RWPE1 (cell line): ENCODE measurements around the gene STAMBPL1.

Source experiments
- CTCF ChIA-PET: fragments of 350-600 bp; sonication (Branson Sonifier 250); formaldehyde crosslinking; extraction: SDS; loops from one replicate; lab custom pipeline; 2021; lab: Yijun Ruan, JAX
- POLR2A ChIA-PET: fragments of 400-600 bp; formaldehyde crosslinking; extraction: SDS; loops from one replicate; lab custom pipeline; 2020; ENCODE audit warnings: antibody characterized with exemption; ENCODE audit not compliant: low non-redundant PET; lab: Yijun Ruan, JAX
- DNase-seq: peaks from one replicate; pipeline ENCODE4 v3.0.0; 2012; ENCODE audit warnings: low spot score
- H3K27ac ChIP-seq: fragments of 450-650 bp; 2 replicates; pipeline ENCODE4 v1.5.1; 2017
- TF ChIP-seq, protein P1 (sequence below): fragments of 450-650 bp; conservative IDR thresholded peaks from 2 replicates; pipeline ENCODE4 v1.5.1; 2017; ENCODE audit warnings: low read depth, mild to moderate bottlenecking

Gene STAMBPL1

DNA sequence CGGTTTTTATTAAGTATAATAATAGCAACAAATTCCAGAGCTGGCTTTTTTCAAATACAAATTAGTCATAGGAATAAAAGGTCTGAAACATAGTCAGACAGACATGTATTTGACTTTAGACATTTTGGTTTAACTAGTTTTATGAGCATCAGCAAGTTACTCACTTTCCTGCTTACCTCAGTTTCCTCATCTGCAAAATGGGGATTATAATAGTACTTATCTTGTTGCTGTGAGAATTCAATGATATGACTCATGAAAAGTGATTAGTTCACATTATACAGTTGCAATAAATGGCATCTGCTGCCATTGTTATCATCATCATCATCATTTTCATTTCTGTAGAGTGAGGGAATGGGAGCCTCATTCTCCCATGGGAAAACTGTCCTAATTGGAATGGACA, 39.0 kb downstream of the STAMBPL1 start:
- no peak overlapping the region for H3K27ac ChIP-seq
- POLR2A ChIA-PET, result no interaction called here
- CTCF ChIA-PET, result no interaction called here
- no peak for DNase-seq
- TF ChIP-seq, protein P1, sequence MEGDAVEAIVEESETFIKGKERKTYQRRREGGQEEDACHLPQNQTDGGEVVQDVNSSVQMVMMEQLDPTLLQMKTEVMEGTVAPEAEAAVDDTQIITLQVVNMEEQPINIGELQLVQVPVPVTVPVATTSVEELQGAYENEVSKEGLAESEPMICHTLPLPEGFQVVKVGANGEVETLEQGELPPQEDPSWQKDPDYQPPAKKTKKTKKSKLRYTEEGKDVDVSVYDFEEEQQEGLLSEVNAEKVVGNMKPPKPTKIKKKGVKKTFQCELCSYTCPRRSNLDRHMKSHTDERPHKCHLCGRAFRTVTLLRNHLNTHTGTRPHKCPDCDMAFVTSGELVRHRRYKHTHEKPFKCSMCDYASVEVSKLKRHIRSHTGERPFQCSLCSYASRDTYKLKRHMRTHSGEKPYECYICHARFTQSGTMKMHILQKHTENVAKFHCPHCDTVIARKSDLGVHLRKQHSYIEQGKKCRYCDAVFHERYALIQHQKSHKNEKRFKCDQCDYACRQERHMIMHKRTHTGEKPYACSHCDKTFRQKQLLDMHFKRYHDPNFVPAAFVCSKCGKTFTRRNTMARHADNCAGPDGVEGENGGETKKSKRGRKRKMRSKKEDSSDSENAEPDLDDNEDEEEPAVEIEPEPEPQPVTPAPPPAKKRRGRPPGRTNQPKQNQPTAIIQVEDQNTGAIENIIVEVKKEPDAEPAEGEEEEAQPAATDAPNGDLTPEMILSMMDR, result no peak

DNA sequence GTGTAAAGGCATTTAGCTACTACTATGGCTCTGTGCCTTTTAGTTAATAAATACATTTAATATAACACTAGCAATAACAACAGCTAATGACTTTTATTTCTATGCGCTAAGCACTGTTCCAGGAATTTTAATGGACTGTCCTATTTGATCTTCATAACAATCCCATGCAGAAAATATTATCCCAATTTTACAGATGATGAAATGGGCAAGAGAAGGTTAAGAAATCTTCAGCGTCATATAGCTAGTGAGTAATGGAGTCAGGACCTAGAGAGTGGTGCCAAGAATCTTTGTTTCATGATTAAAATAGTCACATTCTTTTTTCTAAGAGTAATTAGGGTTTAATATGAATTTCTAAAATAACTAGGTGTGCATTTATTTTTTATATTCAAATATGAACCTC, 40.2 kb downstream of the STAMBPL1 start:
- POLR2A ChIA-PET, result interaction anchor here (1.0 kb wide), 1 partner anchor 40 kb away, joined by 3 read pairs; the partner anchor contains the start of gene STAMBPL1
- CTCF ChIA-PET, result interaction anchor here (0.5 to 2.0 kb wide), 4 partner anchors 12 to 67 kb away, joined by 3 to 6 read pairs (median 4); no protein-coding TSS in a partner anchor
- TF ChIP-seq, protein P1, result no peak
- no peak for DNase-seq
- no peak overlapping the region for H3K27ac ChIP-seq

DNA sequence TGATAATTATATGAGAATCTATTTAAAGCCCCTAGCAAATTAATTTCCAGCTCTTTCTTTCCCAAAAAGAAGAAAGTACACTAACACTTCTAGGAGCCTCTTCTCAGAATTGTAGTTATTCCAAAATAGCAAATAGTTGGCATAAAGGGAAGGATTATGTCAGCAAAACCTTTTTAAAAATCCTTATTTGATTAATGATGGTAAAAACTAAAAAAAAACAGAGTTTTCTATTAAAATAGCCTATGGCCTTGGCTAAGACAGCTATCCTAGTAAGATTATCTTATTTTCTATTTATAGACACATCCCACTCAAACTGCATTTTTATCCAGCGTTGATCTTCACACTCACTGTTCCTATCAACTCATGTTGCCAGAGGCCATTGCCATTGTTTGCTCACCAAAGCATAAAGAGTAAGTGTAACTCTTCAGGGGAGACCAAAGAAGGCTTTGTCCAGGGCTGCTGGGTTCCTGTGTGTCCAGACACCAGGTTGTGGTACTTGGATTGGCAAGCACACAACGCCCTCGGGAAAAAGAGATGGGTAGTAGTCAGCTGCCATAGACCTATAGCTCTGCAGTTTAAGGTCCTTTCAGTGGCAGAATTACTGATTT, 41.0 kb downstream of the STAMBPL1 start:
- TF ChIP-seq, protein P1, result no peak
- CTCF ChIA-PET, result interaction anchor here (0.7 to 2.0 kb wide), 2 partner anchors 9 to 11 kb away, joined by 3 to 6 read pairs; no protein-coding TSS in a partner anchor
- no peak for DNase-seq
- POLR2A ChIA-PET, result interaction anchor here (1.0 kb wide), 1 partner anchor 41 kb away, joined by 3 read pairs; the partner anchor contains the start of gene STAMBPL1
- no peak overlapping the region for H3K27ac ChIP-seq

DNA sequence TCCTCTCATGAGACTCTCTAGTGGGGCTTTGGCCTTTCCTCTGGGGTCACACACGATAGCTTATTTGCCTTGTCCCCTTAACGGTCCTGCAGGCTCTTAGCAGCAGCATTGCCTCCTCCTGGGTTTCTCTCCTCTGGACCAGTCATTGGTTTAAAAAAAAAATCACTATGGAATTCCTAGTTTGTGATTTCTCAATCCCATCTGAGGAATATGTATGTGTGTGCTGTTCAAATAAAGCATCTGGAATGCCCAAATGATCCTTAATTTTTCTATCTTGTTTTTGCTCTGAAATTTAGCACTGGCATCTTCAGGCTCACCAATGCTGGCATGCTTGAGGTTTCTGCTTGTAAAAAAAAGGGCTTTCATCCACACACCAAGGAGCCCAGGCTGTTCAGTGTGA, 42.0 kb downstream of the STAMBPL1 start:
- H3K27ac ChIP-seq, result no peak overlapping the region
- CTCF ChIA-PET, result no interaction called here
- POLR2A ChIA-PET, result no interaction called here
- no peak for DNase-seq
- TF ChIP-seq, protein P1, result no peak

DNA sequence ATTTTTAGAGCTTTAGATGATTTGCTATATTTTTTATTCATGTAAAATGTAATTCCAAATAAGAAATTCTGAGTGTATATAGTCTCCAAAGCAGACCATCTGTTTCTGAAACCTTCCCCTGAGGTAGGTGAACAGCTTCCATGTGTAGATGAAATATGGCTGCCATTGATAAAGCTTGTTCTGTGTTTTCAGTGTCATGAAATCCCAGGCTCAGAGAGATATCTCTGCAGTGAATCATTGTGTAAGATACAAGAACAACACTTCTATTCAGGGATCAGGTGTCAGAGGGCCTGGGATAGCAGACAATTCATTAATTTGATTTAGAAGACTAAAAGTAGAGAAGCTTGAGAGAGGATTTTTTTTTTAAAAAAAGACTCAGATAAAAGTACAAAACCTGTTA, 43.5 kb downstream of the STAMBPL1 start:
- POLR2A ChIA-PET, result interaction anchor here (0.7 kb wide), 1 partner anchor 66 kb away, joined by 3 read pairs; no protein-coding TSS in a partner anchor
- CTCF ChIA-PET, result interaction anchor here (0.6 to 1.7 kb wide), 3 partner anchors 11 to 447 kb away, joined by 3 to 5 read pairs (median 4); no protein-coding TSS in a partner anchor
- no peak for DNase-seq
- no peak overlapping the region for H3K27ac ChIP-seq
- TF ChIP-seq, protein P1, result no peak

DNA sequence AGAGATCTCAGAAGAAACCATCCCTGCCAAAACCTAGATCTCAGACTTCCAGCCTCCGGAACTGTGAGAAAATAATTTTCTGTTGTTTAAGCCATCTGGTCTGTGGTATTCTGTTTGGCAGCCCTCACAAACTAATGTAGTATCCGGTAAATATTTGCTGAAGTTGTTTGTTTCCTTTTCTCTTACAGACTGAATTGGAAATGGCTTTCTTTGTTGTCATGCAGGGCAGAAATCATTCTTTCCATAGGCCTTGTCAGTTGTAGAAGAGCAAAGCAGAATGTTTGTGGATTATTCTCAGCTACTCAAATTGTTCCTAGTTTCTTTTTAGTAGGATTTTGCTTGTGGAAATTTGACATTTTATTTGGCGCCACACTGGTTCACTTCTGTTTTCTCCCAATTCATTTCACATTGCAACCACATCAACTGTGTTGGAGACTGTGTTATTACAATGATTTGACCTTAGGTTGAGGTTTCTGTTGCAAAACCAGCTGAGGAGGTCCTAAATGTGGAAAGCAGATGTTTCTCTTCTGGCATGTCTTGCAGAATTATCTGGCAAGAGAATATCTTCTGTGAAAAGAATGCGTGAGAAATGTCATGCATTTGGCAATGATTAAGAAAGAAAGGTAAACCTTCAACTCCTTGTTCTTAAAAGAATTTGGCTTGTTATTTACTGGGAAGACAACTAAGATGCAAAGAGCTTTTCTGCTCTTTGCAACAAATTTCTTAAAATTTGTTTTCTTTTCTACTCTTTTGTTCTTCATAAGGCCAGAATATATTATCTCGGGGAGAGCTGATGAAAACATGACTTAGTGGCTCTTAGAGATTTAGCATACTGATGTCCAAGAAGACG, 46.7 kb downstream of the STAMBPL1 start:
- ChIA-PET CTCF (interaction anchor here (2.1 to 2.5 kb wide), 2 partner anchors 8 to 91 kb away, joined by 6 to 7 read pairs; no protein-coding TSS in a partner anchor), POLR2A (no interaction called here)
- H3K27ac ChIP-seq, result no peak overlapping the region
- no peak for DNase-seq
- TF ChIP-seq, protein P1, result no peak
